ENCODE data around the gene LTBP1.
"Not testable (repeated sequence)": the region's sequence is repeated elsewhere in the genome, so short reads cannot be mapped to it uniquely, and the experiment has no call there.

Gene LTBP1

GRCh38 chr2:33167622-33168245 lies 221.0 kb downstream of the LTBP1 start:
- no peak for TF ChIP-seq CTCF (IDR thresholded peaks at IDR 0.05; ENCODE audit: insufficient read depth, low read length, missing control alignments)
- DNase-seq (ENCODE audit: low read depth, low spot score) = no peak
- CTCF ChIA-PET = no interaction called here
- no peak overlapping the region for H3K4me3 ChIP-seq (ENCODE audit: low read depth, low read length)
- POLR2A ChIA-PET = no interaction called here

GRCh38 chr2:33168425-33168824 lies 221.7 kb downstream of the LTBP1 start:
- no peak for TF ChIP-seq CTCF (IDR thresholded peaks at IDR 0.05; ENCODE audit: insufficient read depth, low read length, missing control alignments)
- DNase-seq (ENCODE audit: low read depth, low spot score) = no peak
- ChIA-PET POLR2A (no interaction called here), CTCF (interaction anchor here (1.5 kb wide), 1 partner anchor 274 kb away, joined by 3 read pairs; no protein-coding TSS in a partner anchor)
- H3K4me3 ChIP-seq (ENCODE audit: low read depth, low read length) = no peak overlapping the region

- ChIA-PET POLR2A (interaction anchor here (0.6 kb wide), 1 partner anchor 29 kb away, joined by 4 read pairs; no protein-coding TSS in a partner anchor), CTCF (interaction anchor here (0.8 to 1.5 kb wide), 2 partner anchors 35 to 273 kb away, joined by 3 read pairs; no protein-coding TSS in a partner anchor)
- no peak for DNase-seq (ENCODE audit: low read depth, low spot score)
- TF ChIP-seq CTCF (IDR thresholded peaks at IDR 0.05; ENCODE audit: insufficient read depth, low read length, missing control alignments) = no peak
- no peak overlapping the region for H3K4me3 ChIP-seq (ENCODE audit: low read depth, low read length)
Measured at GRCh38 chr2:33168922-33169321, 222.2 kb downstream of the LTBP1 start.

GRCh38 chr2:33170251-33170650 lies 223.5 kb downstream of the LTBP1 start:
- CTCF ChIA-PET = interaction anchor here (1.5 kb wide), 1 partner anchor 272 kb away, joined by 3 read pairs; no protein-coding TSS in a partner anchor
- POLR2A ChIA-PET; DNase-seq (ENCODE audit: low read depth, low spot score); H3K4me3 ChIP-seq (ENCODE audit: low read depth, low read length): not testable (repeated sequence)

- DNase-seq (ENCODE audit: low read depth, low spot score) = no peak
- ChIA-PET CTCF (interaction anchor here (1.1 kb wide), 1 partner anchor 37 kb away, joined by 3 read pairs; no protein-coding TSS in a partner anchor), POLR2A (no interaction called here)
- no peak overlapping the region for H3K4me3 ChIP-seq (ENCODE audit: low read depth, low read length)
- no peak for TF ChIP-seq CTCF (IDR thresholded peaks at IDR 0.05; ENCODE audit: insufficient read depth, low read length, missing control alignments)
Measured at GRCh38 chr2:33177627-33178026, 230.9 kb downstream of the LTBP1 start.

GRCh38 chr2:33178209-33178608 lies 231.5 kb downstream of the LTBP1 start:
- CTCF ChIA-PET = interaction anchor here (1.2 to 1.7 kb wide), 2 partner anchors 12 to 13 kb away, joined by 3 to 4 read pairs; no protein-coding TSS in a partner anchor
- TF ChIP-seq CTCF (IDR thresholded peaks at IDR 0.05; ENCODE audit: insufficient read depth, low read length, missing control alignments) = no peak
- DNase-seq (ENCODE audit: low read depth, low spot score) = no peak

GRCh38 chr2:33180915-33181314 lies 234.2 kb downstream of the LTBP1 start:
- no peak for DNase-seq (ENCODE audit: low read depth, low spot score)
- CTCF ChIA-PET = interaction anchor here (1.5 kb wide), 1 partner anchor 14 kb away, joined by 5 read pairs; no protein-coding TSS in a partner anchor
- no peak overlapping the region for H3K4me3 ChIP-seq (ENCODE audit: low read depth, low read length)
- POLR2A ChIA-PET = no interaction called here
- no peak for TF ChIP-seq CTCF (IDR thresholded peaks at IDR 0.05; ENCODE audit: insufficient read depth, low read length, missing control alignments)

More at GRCh38 chr2:33178209-33178608, 231.5 kb downstream of the LTBP1 start:
- H3K4me3 ChIP-seq (ENCODE audit: low read depth, low read length) = no peak overlapping the region
- POLR2A ChIA-PET = no interaction called here
